ENCODE measurements around the gene GSK3A.

Gene GSK3A

DNA sequence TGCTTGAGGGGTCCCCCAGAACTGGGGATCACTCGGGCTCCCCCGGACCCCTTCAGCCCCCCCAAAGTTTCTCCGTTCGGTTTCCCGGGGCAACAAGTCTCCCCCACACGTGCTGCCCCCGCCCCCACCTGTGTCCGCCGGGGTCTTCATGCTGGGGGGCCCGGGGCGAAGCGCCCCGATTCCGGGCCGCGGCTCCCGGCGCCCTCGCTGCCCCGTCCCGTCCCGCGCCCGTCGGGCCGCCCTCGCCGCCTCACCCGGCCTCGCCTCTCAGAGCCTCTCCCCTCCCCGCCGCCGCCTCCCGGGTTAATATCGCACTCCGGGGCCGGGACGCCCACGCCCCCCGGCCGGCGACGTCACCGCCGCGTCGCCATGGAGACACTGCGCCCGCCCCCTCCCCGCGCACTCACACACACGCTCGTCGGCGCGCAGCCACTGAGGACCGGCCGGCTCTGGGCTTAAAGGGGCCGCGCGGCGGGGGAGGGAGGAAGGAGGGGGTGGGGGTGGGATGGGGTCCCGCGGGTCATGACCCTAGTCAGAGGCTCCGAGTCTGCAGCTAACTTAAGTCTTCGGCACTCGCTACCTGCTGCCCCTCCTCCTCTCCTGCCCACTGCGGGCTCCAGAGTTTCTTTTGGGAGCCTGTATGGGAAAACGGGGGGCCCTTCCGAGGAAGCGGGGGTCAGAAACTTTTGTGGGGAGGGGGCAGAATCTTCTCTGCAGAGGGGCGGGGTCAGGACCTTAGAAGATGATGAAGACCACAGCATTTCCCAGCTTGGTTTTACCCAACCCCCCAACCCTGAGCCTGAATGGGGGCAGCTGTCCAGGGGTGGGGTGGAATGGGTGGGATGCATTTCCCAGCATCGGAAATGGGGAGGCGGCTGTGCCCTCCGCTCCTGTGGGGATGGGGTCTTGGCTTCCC, 12.7 kb upstream of the GSK3A start, which contains the start of gene ERF (continued):
- TF ChIP-seq ZNF184 (tag by site-specific recombination; IDR thresholded peaks at IDR 0.05) (no peak), ZNF133 (tag by site-specific recombination; IDR thresholded peaks at IDR 0.05) (no peak), ZBTB7A (tag by site-specific recombination; IDR thresholded peaks at IDR 0.05; ENCODE audit: low read depth) (0 out of 2 replicates have a peak, but pooled peaks have one; percentile 45), BCL11B (tag by site-specific recombination; IDR thresholded peaks at IDR 0.05; ENCODE audit: low read depth) (no peak), GLIS1 (tag by site-specific recombination; IDR thresholded peaks at IDR 0.05) (peak; percentile 76), ZNF76 (tag by site-specific recombination; IDR thresholded peaks at IDR 0.05; ENCODE audit: borderline replicate concordance, low read depth) (no peak), ZFP41 (tag by site-specific recombination; IDR thresholded peaks at IDR 0.05; ENCODE audit: borderline replicate concordance) (no peak), SETDB1 (IDR thresholded peaks at IDR 0.05; ENCODE audit: insufficient read length, low read length) (no peak), ZNF544 (tag by site-specific recombination; IDR thresholded peaks at IDR 0.05) (no peak), ZNF350 (tag by site-specific recombination; IDR thresholded peaks at IDR 0.05) (no peak), ZNF843 (tag by site-specific recombination; IDR thresholded peaks at IDR 0.05) (no peak; the same call in 1 of the 2 replicates), ZNF132 (tag by site-specific recombination; IDR thresholded peaks at IDR 0.05; ENCODE audit: borderline replicate concordance) (no peak), GFI1B (tag by site-specific recombination; IDR thresholded peaks at IDR 0.05) (no peak), ZNF513 (tag by site-specific recombination; IDR thresholded peaks at IDR 0.05) (no peak), ZBTB44 (tag by site-specific recombination; IDR thresholded peaks at IDR 0.05) (peak; percentile 21; the same call in 1 of the 2 replicates), ZBTB1 (tag by site-specific recombination; IDR thresholded peaks at IDR 0.05) (no peak), IKZF3 (tag by site-specific recombination; IDR thresholded peaks at IDR 0.05) (no peak), ZNF629 (tag by site-specific recombination; IDR thresholded peaks at IDR 0.05) (0 out of 2 replicates have a peak, but pooled peaks have one; percentile 30), ZNF114 (tag by site-specific recombination; IDR thresholded peaks at IDR 0.05) (no peak), MEIS1 (CRISPR knock-in tag; IDR thresholded peaks at IDR 0.05; ENCODE audit: borderline replicate concordance) (no peak), MYNN (tag by site-specific recombination; IDR thresholded peaks at IDR 0.05; ENCODE audit: borderline replicate concordance) (no peak), SP2 (tag by site-specific recombination; IDR thresholded peaks at IDR 0.05) (peak; percentile 72), INSM2 (tag by site-specific recombination; IDR thresholded peaks at IDR 0.05) (no peak)
- TF ChIP-seq, protein P1, sequence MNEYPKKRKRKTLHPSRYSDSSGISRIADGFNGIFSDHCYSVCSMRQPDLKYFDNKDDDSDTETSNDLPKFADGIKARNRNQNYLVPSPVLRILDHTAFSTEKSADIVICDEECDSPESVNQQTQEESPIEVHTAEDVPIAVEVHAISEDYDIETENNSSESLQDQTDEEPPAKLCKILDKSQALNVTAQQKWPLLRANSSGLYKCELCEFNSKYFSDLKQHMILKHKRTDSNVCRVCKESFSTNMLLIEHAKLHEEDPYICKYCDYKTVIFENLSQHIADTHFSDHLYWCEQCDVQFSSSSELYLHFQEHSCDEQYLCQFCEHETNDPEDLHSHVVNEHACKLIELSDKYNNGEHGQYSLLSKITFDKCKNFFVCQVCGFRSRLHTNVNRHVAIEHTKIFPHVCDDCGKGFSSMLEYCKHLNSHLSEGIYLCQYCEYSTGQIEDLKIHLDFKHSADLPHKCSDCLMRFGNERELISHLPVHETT (tag by site-specific recombination; IDR thresholded peaks at IDR 0.05), result no peak
- TF ChIP-seq, protein P2, sequence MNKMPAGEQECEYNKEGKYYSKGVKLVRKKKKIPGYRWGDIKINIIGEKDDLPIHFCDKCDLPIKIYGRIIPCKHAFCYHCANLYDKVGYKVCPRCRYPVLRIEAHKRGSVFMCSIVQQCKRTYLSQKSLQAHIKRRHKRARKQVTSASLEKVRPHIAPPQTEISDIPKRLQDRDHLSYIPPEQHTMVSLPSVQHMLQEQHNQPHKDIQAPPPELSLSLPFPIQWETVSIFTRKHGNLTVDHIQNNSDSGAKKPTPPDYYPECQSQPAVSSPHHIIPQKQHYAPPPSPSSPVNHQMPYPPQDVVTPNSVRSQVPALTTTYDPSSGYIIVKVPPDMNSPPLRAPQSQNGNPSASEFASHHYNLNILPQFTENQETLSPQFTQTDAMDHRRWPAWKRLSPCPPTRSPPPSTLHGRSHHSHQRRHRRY (tag by site-specific recombination; IDR thresholded peaks at IDR 0.05), result no peak
- TF ChIP-seq, protein P3, sequence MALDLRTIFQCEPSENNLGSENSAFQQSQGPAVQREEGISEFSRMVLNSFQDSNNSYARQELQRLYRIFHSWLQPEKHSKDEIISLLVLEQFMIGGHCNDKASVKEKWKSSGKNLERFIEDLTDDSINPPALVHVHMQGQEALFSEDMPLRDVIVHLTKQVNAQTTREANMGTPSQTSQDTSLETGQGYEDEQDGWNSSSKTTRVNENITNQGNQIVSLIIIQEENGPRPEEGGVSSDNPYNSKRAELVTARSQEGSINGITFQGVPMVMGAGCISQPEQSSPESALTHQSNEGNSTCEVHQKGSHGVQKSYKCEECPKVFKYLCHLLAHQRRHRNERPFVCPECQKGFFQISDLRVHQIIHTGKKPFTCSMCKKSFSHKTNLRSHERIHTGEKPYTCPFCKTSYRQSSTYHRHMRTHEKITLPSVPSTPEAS (tag by site-specific recombination; IDR thresholded peaks at IDR 0.05), result no peak
- TF ChIP-seq, protein P4, sequence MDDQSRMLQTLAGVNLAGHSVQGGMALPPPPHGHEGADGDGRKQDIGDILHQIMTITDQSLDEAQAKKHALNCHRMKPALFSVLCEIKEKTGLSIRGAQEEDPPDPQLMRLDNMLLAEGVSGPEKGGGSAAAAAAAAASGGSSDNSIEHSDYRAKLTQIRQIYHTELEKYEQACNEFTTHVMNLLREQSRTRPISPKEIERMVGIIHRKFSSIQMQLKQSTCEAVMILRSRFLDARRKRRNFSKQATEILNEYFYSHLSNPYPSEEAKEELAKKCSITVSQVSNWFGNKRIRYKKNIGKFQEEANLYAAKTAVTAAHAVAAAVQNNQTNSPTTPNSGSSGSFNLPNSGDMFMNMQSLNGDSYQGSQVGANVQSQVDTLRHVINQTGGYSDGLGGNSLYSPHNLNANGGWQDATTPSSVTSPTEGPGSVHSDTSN (CRISPR knock-in tag; IDR thresholded peaks at IDR 0.05), result peak; percentile 70; the same call in 1 of the 2 replicates
